NCI-H526 treated with DMSO at 0.1 percent for 48 hours (cell line): ENCODE results near the gene TDRD10.
"Not testable (repeated sequence)": the region's sequence is repeated elsewhere in the genome, so short reads cannot be mapped to it uniquely, and the experiment has no call there.

Source experiments
- DNase-seq: peaks from one replicate; lab custom pipeline; 2025; lab: John Stamatoyannopoulos, UW

The TDRD10 gene

GRCh38 chr1:154479764-154480421 is 22.1 kb upstream of the TDRD10 start:
- peak; percentile 89 for DNase-seq

- DNase-seq = no peak
Measured at GRCh38 chr1:154481053-154481452, 21.0 kb upstream of the TDRD10 start.

- DNase-seq = no peak
Measured at GRCh38 chr1:154483941-154484803, 17.8 kb upstream of the TDRD10 start.

GRCh38 chr1:154485106-154485505 is 16.9 kb upstream of the TDRD10 start:
- no peak for DNase-seq

GRCh38 chr1:154485910-154486496 is 16.0 kb upstream of the TDRD10 start:
- no peak for DNase-seq

- not testable (repeated sequence) for DNase-seq
Measured at GRCh38 chr1:154486756-154487155, 15.3 kb upstream of the TDRD10 start.

- DNase-seq = no peak
Measured at GRCh38 chr1:154488922-154489321, 13.1 kb upstream of the TDRD10 start.

GRCh38 chr1:154489695-154490274 is 12.2 kb upstream of the TDRD10 start:
- DNase-seq = no peak

- no peak for DNase-seq
Measured at GRCh38 chr1:154490317-154490716, 11.7 kb upstream of the TDRD10 start.

GRCh38 chr1:154492115-154492514 is 9.9 kb upstream of the TDRD10 start:
- DNase-seq = no peak

GRCh38 chr1:154493276-154493675 is 8.7 kb upstream of the TDRD10 start:
- DNase-seq = no peak

- no peak for DNase-seq
Measured at GRCh38 chr1:154495496-154496273, 6.3 kb upstream of the TDRD10 start.

- DNase-seq = no peak
Measured at GRCh38 chr1:154496383-154496782, 5.6 kb upstream of the TDRD10 start.

- DNase-seq = no peak
Measured at GRCh38 chr1:154497026-154497806, 4.8 kb upstream of the TDRD10 start.

GRCh38 chr1:154499446-154499845 is 2.6 kb upstream of the TDRD10 start:
- no peak for DNase-seq

- no peak for DNase-seq
Measured at GRCh38 chr1:154500533-154500932, 1.5 kb upstream of the TDRD10 start.

GRCh38 chr1:154501423-154502065 is 475 bp upstream of the TDRD10 start:
- DNase-seq = no peak

- no peak for DNase-seq
Measured at GRCh38 chr1:154502744-154503115, 711 bp downstream of the TDRD10 start.

- DNase-seq = no peak
Measured at GRCh38 chr1:154503898-154504297, 1.9 kb downstream of the TDRD10 start.

GRCh38 chr1:154512760-154513159 is 10.7 kb downstream of the TDRD10 start:
- DNase-seq = no peak
